Measurements from ENCODE around the gene PRKCB.
A peak's percentile ranks its signal among the peaks of the same experiment; 100 is the strongest.

The PRKCB gene

DNA sequence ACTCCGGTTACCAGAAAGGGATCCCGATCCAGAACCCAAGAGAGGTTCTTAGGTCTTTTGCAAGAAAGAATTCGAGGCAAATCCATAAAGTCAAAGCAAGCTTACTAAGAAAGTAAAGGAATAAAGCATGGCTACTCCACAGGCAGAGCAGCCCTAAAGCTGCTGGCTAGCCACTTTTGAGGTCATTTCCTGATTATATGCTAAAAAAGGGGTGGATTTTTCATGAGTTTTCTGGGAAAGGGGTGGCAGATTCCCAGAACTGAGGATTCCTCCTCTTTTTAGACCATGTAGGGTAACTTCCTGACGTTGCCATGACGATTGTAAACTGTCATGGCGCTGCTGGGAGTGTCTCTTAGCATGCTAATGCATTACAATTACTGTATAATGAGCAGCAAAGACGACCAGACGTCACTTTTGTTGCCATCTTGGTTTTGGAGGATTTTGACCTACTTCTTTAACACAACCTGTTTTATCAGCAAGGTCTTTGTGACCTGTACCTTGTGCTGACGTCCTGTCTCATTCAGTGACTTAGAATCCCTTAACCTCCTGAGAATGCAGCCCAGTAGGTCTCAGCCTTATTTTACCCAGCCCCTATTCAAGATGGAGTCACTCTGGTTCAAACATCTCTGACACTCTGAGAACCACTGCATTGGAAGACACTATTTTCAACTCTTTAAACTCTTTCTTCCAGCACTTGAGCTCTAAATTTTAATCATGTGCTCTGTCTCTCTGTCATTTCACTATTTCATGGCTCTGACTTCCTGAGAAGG is 216.7 kb downstream of the PRKCB start:
- DNase-seq = no peak

DNA sequence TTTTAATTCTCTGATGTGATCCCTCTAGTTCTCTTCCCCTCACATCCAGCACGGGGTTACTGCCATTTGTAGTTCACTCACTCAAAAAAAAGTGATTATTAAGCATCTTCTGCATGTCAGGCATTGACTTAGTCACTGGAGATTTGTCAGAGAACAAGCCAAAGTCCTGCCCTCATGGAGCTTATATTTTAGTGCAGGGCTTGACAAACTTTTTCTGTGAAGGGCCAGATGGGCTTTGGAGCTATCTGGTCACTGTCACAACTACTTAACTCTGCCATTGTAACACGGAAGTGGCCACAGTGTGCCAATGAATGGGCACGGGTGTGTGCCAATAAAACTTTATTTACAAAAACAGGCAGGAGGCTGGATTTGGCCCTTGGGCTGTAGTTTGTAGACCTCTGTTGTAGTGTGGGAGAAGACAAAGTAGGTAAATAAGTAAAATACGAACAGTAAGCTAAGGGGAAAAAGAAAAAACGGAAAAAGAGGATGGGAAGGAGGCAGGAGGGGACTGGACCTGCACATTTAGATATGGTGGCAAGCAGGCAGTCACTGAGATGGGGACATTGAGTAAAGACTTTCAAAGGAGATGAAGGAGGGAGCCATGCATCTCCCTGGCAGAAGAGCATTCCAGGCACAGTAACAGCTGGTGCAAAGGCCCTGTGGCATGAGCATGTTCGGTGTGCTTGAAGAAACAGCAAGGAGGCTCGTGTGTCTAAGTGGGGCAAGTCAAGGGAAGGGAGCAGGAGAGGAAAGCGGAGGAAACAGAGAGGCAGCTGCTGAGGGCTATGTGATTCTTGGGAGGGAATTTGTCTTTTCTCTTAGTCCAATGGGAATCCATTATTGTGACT is 217.5 kb downstream of the PRKCB start:
- no peak for DNase-seq

DNA sequence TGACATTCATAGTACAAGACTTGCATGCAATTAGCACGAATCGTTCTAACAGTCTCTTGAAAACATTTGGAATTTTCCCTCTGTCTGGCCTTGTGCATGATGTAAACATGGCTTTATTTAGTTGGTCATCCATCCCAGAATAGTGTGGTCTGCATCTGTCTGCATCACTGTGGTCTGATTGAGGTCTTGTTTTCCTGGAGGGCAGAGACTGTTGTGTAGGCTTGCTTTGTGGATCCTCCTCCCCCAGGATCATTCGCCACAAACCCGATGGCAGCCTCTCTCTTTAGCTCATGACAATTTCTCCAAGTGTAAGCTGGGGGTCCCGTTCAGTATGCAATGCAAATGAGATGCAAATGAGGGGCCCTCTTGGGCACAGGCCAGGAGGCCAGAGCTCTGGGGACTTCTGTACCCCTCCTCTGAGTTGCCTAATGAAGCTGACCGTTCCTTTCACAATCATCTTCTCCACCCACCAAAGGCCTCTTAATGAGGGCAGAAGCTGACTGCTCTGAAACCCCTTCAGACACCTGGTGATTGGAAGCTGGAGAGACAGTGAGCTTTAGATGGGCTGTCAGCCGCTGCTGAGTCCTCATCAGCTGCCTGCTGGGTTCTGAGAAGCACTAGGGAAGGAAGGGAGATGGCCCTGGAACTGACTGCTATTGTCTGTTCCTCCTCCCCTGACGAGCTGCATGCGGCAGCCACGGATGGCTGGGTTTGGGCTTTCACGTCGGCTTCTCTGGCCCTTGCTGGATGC is 219.1 kb downstream of the PRKCB start:
- DNase-seq = no peak

DNA sequence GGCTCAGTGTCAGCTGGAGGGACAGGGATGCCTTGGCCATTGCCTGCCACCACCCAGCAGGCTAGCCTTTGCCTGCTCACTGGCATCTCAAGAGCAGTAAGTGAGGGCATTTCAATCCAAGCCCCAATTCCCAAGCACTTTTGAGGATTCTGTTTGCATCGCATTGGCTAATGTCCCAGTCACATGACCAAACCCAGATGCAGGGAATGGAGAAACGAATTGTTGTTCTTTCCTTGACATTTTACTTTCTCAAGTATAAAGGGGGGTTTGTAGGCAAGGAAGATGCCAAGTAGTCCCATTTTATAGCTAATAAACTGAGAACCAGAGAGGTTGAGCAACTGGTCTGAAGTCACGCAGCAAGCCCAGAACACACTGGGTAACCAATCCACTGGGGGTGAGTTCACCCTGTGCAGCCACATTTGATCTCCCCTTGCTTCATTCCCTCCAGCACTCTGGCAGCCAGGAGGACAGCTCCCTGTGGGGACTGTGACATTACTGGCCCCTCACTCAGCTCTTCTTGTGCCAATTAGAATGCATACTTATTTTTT is 226.6 kb downstream of the PRKCB start:
- no peak for DNase-seq

DNA sequence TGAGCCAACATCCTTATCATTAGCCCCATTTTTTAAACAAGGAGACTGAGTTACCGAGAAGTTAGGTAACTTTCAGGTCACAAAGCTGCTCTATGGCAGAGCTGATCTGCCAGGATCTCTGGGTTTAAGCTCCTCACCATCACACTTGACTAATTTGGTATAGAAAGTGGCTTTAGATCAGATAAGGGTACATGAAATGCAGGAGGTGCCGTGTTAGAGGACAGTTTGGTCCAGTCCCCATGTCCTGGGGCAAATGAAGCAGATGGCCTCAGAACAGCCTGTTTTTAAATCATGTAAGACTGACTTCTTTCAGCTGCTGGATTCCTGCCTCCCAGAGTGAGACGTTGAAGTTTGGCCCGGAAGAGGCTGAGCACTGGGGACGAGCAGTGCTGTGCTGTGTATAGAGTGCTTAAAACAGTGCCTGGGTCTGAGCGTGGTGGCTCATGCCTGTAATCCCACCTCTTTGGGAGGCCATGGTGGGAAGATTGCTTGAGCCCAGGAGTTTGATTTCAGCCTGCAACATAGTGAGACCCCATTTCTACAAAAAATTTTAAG is 233.3 kb downstream of the PRKCB start:
- no peak for DNase-seq

DNA sequence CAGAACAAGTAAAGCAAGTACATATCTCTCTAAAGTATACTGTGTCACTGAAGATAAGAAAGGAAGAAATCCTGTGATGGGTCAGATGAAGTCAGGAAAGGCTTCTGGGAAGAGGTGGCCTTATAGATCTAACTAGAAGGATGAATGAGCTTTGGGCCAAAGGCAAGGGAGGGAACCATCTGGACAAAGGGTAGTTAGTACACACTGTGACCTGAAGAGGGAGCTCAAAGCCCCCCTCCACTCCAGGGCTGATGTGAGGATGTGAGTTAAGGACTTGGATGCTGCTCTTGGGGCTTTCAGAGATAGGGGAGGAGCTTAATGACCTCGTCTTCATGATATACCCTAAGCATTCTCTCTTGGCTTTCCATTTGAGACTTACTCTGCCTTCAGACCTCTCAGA is 235.1 kb downstream of the PRKCB start:
- peak; percentile 70 for DNase-seq

DNA sequence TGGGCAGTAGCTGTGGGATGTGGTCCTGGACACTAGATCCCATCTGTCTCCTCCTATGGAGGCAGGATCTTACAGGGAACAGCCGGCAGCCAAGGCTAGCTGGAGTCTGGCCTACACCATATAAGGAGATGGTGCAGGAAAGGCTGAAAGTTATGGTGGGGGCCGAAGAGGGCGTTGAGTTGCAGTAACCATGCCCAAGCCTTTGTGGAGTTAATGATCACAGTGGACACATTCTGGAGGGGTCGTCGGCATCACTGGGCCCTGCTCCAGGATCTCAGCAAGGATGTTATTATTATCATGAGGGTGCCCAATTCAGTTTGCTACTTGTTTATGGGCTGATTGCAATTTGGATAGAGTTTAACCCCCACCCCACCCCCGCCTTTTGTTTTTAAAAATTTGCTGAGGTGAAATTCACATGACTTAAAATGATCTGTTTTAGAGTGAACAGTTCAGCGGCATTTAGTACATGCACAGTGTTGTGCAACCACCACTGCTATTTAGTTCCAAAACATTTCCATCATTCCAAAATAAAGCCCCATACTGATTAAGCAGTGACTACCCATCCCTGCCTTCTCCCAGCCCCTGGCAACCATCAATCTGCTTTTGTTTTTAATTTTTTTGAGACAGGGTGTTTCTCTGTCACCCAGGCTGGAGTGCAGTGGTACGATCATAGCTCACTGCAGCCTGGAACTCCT is 236.0 kb downstream of the PRKCB start:
- DNase-seq = no peak

DNA sequence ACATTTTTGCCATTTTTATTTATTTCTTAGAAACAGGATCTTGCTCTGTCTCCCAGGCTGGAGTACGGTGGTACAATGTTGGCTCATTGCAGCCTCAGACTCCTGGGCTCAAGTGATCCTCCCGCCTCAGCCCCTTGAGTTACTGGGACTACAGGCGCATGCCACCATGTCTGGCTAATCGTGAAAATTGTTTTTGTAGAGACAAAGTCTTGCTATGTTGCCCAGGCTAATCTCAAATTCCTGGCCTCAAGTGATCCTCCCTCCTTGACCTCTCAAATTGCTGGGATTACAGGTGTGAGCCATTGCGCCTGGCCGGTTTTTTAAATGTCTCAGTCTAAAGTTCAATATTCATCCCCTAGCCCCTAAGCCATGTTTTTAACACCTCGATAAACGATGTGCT is 237.5 kb downstream of the PRKCB start:
- no peak for DNase-seq

DNA sequence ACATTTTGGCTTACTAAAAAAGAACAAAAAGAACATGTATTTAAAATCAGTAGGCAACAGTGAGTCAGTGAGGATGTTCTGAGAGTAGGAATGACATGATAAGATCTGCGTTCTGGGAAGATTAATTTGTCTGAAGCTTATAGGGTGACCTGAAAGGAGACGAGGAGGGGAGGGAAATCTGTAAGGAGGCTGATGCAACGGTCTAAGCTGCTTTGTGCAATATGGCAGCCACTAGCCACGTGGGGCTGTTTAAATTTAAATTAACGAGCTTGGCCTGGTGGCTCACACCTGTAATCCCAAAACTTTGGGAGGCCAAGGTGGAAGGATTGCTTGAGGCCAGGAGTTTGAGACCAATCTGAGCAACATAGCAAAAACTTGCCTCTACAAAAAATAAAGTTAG is 238.8 kb downstream of the PRKCB start:
- no peak for DNase-seq

DNA sequence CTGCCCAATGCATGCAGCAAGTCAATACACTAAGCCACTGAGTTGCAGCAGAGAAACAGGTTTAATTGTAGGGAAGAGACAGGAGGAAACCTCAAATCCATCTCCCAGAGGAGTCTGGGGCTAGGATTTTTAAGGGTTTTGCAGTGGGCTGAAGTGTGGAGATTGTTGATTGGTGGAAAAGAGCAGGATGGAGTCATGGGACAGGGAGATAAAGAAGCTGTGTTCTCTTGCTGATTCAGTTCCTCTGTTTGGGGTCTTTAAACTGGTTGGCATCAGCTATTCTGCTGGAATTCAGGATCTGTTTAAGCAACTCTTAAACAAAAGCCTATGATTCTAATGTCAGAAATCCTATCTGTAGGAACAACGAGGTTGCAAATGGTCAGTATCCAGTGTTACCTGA is 239.5 kb downstream of the PRKCB start:
- DNase-seq = no peak

DNA sequence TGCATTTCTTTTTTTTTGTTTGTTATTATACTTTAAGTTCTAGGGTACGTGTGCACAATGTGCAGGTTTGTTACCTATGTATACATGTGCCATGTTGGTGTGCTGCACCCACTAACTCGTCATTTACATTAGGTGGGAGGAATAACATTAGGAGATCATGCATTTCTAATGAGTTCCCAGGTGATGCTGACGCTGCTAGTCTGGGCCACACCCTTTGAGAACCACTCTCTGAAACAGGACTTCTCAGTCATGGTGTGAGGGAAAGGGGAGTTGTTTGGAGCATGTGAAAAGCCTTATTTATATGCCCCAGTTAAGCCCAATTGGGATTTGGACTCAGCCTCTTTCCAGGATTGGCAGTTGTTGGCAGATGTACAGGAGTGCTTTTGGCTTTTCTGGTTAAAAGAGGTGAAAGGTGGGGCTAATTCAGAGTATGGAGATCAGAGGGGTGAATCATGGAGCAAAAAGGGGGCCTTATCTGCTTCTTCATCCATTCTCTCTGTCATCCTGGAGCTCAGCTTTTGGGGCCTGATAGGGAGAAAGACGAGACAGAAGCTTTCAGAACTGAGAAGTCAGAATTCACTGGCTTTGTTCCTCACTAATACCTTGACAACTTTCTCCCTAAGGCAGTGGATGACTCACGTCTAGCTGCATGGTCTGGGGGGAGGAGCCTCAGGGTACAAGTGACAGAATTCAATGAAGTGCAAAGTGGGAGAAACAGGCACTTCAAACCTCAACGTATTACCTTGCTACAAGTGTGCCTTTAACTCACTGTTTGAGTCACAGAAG is 240.3 kb downstream of the PRKCB start:
- DNase-seq = peak; percentile 65

DNA sequence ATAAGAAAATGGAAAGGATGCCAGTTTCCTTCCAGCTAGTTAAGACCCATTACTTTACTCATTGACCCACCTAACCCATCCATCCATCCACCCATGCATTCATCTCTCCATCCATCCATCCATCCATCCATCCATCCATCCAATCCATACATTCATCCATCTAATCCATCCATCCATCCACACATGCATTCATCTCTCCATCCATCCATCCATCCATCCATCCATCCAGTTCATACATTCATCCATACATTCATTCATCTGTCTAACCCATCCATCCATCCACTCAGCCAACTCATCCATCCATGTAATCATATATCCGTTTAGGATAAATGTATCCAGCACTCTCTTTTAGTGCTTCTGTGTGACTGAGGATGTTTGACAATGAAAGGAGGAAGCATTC is 241.5 kb downstream of the PRKCB start:
- no peak for DNase-seq

DNA sequence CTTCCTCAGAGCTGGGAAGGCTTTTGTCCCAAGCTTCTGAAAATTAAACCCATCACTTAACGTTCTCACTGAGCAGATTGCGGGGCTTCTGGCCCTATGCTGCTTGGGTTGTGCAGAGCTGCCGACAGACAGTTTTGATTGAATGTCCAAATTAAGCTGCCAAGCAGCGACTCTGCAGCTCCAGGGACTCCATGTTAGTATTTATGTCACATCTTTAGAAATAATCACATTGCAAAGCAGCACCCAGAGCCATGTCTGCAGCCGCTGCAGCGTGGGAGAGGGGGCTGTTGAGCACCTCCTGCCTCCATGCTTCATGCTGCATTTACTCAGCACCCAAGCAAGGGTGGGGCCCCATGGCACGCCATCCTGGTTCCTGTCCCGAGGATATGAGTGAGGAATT is 242.2 kb downstream of the PRKCB start:
- no peak for DNase-seq

DNA sequence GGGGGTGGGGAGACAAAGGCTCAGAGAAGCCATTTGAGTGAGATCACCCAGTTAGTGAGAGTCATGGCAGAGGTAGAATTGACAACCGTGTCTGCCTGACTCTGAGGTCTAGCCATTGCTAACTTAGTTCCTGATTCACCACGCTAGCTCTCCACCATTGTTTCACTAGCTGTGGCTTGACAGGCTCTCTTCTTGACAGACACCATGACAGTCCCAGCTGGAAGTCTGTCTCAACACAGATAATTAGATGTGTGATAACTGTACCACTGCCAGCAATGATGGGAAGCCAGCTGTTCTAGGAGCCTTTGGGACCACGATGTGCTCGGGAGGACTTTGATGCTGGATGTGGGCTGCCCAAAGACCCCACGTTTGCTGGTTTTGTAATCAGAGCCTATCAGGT is 249.9 kb downstream of the PRKCB start:
- DNase-seq = no peak

DNA sequence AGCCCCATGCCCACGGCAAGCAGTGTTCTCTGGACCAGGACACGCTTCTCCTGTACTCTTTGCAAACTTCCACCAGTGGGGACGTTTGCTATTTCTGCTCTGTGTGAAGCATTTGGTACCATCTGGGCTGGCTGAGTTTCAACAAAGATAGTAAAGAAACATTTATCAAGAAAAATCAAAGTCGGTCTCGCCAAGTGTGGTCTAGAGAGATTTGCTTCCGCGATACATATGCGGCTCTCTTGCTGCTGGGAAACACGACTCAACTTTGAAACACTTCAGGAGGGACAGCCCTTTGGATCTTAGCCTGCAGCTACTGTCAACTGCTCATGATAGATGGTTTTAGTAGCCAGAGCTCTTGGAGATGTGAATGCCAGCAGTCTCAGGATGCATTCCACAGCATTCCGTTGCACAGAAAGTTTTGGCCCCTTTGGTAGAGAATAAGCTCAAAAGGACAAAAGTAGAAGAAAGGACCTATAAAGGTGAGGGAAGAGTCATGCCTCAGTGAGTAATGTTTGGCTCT is 252.2 kb downstream of the PRKCB start:
- DNase-seq = no peak

DNA sequence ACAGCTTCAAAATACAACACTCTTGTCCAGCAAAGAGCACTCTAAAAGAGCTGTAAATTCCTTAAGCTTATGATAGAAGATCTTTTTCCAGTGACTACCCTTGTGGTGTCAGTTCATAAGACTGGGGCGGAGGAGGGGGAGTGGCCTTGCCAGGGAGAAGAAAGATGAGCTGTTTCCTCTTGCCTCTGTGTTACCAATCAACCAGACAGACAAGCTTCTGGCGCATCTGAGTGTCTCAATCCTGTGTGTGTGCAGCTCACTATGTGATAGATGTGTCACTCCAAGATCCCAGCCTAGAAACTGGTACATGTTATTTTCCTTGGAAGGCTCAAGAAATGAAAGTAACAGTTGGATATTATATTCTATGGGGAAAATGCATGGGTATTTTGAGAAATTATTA is 253.0 kb downstream of the PRKCB start:
- no peak for DNase-seq

DNA sequence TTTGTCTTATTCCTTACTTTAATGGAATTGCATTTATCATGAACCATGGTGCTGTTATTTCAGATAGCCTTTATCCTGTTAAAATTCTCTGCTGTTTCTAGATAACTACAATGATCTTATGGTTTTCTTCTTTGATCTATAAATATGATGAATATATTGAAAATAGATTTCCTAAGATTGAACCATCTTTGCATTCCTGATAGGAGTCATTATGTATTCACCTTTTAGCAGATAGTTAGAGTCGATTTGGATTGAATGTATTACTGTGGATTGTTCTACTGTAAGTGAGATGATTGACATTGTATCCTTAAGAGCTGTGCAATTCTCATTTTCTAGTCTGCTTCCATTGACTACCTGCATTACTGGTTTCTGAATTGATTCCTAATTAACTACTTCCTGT is 255.3 kb downstream of the PRKCB start:
- DNase-seq = no peak

DNA sequence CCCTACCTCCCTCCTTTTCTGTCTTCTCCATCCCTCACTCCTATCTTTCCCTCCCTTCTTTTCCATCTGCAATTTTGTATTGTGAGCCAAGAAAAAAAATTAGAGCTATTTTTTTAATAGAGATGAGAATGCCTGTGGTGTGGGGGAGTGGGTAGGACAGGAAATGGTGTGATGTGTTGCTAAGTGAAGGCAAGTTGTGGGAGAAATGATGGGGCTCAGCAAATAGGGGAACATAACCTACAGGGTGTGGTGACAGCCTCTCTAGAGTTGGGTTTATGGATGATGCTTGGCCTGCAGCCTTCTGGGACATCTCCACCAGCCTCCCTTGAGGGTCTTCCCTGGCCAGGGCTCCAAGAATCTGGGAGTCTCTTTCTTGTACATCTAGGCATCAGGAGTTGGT is 257.3 kb downstream of the PRKCB start:
- DNase-seq = no peak

DNA sequence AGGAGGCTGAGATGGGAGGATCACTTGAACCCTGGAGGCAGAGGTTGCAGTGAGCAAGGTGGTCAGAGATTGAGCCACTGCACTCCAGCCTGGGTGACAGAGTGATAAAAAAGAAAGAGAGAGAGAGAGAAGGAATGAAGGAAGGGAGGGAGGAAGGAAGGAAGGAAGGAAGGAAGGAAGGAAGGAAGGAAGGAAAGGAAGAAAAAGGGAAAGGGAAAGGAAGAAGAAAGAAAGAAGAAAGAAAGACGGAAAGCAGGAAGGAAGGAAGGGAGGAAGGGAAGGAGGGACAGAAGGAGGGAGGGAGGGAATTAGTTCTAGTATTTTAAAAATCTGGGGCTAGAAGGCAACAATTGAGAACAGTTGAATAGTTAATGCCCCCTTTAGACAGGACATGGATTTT is 258.9 kb downstream of the PRKCB start:
- no peak for DNase-seq

DNA sequence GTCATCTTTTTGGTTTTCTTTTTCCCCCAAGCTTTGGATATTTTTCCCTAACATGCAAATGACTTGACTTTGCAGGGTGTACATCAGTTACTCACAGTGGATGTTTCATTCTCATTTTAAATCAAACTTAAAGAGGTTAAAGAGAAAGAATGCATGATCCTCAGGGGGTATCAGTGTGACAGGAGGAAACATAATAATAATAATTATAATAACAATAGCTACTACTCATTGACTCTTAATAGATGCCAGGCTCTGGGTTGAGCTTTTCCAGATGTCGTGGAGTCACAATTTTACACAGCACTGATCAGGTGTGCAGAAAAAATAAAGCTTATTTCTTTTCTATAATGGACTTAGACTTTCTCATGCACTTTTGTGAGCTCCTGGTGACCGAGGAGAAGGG is 263.1 kb downstream of the PRKCB start:
- DNase-seq = no peak

DNA sequence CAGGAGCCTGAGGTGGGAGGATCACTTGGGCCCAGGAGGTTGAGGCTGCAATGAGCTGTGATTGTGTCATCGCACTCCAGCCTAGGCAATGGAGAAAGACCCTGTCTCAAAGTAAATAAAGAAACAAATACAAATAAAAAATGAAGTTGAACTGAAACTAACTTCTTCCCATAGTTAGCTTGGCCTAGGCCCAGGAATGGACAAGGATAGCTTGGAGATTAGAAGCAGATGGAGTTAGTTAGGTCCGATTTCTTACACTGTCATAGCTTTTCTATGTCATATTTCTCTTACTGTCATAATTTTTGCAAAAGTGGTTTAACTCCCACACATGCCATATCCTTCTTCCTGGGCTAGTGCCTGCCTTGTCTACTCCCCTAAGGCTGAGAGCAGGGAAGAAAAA is 265.6 kb downstream of the PRKCB start:
- DNase-seq = no peak
